Ishikawa (cell line): ENCODE results near the gene SLC17A9.

ENCODE experiments used
- CEBPB ChIP-seq: IDR thresholded peaks from 2 replicates; pipeline ENCODE4 v1.6.1; 2012
- CREB1 ChIP-seq: IDR thresholded peaks from 2 replicates; pipeline ENCODE4 v1.6.1; 2012; ENCODE audit warnings: low read depth
- EGR1 ChIP-seq: IDR thresholded peaks from 2 replicates; pipeline ENCODE4 v1.6.1; 2012
- EP300 ChIP-seq: IDR thresholded peaks from 2 replicates; pipeline ENCODE4 v1.6.1; 2012; ENCODE audit warnings: borderline replicate concordance
- FOXM1 ChIP-seq: IDR thresholded peaks from 2 replicates; pipeline ENCODE4 v1.6.1; 2012; ENCODE audit warnings: low read depth, borderline replicate concordance
- MAX ChIP-seq: IDR thresholded peaks from 2 replicates; pipeline ENCODE4 v1.6.1; 2012
- NFIC ChIP-seq: IDR thresholded peaks from 2 replicates; pipeline ENCODE4 v1.6.1; 2012
- RAD21 ChIP-seq: IDR thresholded peaks from 2 replicates; pipeline ENCODE4 v1.6.1; 2012; ENCODE audit warnings: low read depth
- REST ChIP-seq: IDR thresholded peaks from 2 replicates; pipeline ENCODE4 v1.6.1; 2012; ENCODE audit warnings: low read depth, mild to moderate bottlenecking
- TAF1 ChIP-seq: IDR thresholded peaks from 2 replicates; pipeline ENCODE4 v1.6.1; 2012; ENCODE audit warnings: low read depth, mild to moderate bottlenecking
- TCF12 ChIP-seq: IDR thresholded peaks from 2 replicates; pipeline ENCODE4 v1.6.1; 2012; ENCODE audit warnings: low read depth
- TEAD4 ChIP-seq: IDR thresholded peaks from 2 replicates; pipeline ENCODE4 v1.6.1; 2012
- YY1 ChIP-seq: IDR thresholded peaks from 2 replicates; pipeline ENCODE4 v1.6.1; 2012; ENCODE audit warnings: low read depth
- ZBTB7A ChIP-seq: IDR thresholded peaks from 2 replicates; pipeline ENCODE4 v1.6.1; 2012; ENCODE audit warnings: low read depth
- TF ChIP-seq, protein P1 (sequence below): IDR thresholded peaks from 2 replicates; pipeline ENCODE4 v1.6.1; 2012

SLC17A9 gene

DNA sequence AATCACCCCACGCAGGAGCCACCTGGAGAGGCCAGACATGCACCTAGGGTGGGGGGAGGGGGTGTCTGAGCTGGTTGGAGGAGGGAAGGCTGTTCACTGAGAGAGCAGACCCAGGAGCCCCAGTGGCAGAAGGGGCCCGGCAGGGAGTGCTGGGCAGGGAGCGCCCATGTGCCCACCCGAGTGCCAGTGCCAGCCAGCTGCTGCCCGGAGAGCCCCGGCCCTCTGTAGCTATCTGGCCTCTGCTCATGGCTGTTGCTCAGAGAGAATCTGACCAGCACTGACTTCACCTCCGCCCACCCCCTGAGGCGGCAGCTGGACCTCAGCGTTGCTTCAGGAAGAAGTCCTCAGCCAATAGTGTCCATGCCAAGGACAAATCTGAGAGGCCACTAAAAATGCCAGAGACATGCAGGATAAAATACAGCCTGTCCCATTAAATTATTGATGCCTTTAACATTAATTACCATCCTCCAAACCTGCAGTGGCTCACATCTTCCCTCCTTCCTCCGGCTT is 22.8 kb downstream of the SLC17A9 start:
- TF ChIP-seq CREB1 (no peak), TCF12 (no peak), MAX (no peak), ZBTB7A (no peak), TAF1 (no peak), YY1 (no peak), EP300 (no peak), EGR1 (no peak), FOXM1 (no peak), CEBPB (no peak), TEAD4 (no peak), RAD21 (no peak), REST (no peak), NFIC (no peak)
- TF ChIP-seq, protein P1, sequence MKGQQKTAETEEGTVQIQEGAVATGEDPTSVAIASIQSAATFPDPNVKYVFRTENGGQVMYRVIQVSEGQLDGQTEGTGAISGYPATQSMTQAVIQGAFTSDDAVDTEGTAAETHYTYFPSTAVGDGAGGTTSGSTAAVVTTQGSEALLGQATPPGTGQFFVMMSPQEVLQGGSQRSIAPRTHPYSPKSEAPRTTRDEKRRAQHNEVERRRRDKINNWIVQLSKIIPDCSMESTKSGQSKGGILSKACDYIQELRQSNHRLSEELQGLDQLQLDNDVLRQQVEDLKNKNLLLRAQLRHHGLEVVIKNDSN: no peak

DNA sequence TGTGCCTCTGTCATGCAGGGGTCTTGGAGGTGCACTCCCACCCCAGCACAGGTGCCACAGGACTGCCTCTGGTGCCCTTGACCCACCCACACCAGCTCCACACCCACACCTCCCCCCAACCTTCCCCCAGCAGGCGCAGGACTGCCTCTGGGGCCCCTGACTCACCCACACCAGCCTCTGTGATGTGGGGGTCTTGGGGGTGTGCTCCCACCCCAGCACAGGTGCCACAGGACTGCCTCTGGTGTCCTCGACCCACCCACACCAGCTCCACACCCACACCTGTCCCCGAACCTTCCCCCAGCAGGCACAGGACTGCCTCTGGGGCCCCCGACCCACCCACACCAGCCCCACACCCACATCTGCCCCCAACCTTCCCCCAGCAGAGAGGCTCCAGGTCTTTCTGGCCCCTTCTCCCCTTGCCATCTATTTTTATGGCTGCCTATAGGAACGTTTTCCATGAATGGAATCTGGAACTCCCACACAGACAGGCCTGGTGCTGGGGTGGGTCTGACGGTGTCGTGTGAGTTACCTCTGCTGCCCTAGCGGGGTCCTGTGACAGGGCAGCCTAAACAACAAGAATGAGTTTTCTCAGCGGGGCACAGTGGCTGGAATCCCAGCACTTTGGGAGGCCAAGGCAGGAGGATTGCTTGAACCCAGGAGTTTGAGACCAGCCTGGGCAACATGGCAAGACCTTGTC is 23.5 kb downstream of the SLC17A9 start:
- no peak for TF ChIP-seq EP300
- TF ChIP-seq, protein P1: no peak
- no peak for TF ChIP-seq TEAD4
- TF ChIP-seq MAX: no peak
- TF ChIP-seq TCF12: no peak
- TF ChIP-seq EGR1: no peak

DNA sequence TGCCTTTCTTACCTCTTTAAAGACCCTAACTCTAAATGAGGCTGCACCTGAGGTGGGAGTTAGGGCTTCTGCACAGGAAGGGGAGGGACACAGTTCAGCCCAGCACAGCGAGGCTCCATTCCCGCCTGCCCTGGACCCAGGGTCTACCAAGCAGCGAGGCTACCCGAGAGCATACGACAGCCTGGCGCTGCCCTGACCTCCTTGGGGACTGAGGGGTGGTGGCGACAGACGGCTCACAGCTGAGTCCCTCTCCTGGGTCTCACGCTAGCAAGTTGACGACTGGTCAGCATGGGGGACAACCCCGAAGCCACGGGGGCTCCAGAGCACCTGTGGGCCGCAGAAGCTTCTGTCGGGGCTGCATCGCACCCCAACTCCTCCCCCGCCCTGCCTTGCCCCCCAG is 24.4 kb downstream of the SLC17A9 start:
- TF ChIP-seq CREB1 (no peak), TAF1 (no peak), RAD21 (no peak), REST (no peak), ZBTB7A (no peak), CEBPB (no peak), EP300 (no peak), YY1 (no peak), NFIC (no peak), EGR1 (no peak), TCF12 (no peak), TEAD4 (no peak), FOXM1 (no peak), MAX (no peak)
- TF ChIP-seq, protein P1: no peak

- TF ChIP-seq YY1: no peak
- TF ChIP-seq EGR1: no peak
- no peak for TF ChIP-seq EP300
- no peak for TF ChIP-seq REST
- no peak for TF ChIP-seq RAD21
- no peak for TF ChIP-seq NFIC
- no peak for TF ChIP-seq TEAD4
Observed at GRCh38 chr20:62977613-62978560, 25.4 kb downstream of the SLC17A9 start.
